ENCODE measurements around the gene MYBPH.

GRCh38 chr1:203158423-203158822 is 17.2 kb downstream of the MYBPH start:
- TF ChIP-seq CTCF (IDR thresholded peaks at IDR 0.05) (no peak), POLR2A (IDR thresholded peaks at IDR 0.05) (no peak)
